Esophagus mucosa (tissue), 1 donor: ENCODE data around the gene MBTD1. TPM values are rescaled to one million over a fixed set of nuclear protein-coding genes. Genes with fewer than 3 reads are reported as not detected.
A peak's percentile ranks its signal among the peaks of the same experiment; 100 is the strongest.
"Not testable (repeated sequence)": the region's sequence is repeated elsewhere in the genome, so short reads cannot be mapped to it uniquely, and the experiment has no call there.

ENCODE experiments used
- ATAC-seq: fragments of 200-7000 bp; cut with Tn5 transposase; one replicate; pipeline ENCODE4 v1.9.1; 2020
- total RNA-seq: library from RNA; stranded (reverse); gene quantifications from one replicate; pipeline ENCODE4 v1.2.4, GENCODE V29; 2023
- donor health status: DM: yes; HTN: yes; CAD: no.

MBTD1 gene
- total RNA-seq, 1 donor from 2014 or later, result 8.2 TPM

GRCh38 chr17:51185763-51186332 lies 74.0 kb downstream of the MBTD1 start:
- ATAC-seq, result no peak

- no peak for ATAC-seq
Measured at GRCh38 chr17:51184124-51184523, 75.7 kb downstream of the MBTD1 start.

DNA sequence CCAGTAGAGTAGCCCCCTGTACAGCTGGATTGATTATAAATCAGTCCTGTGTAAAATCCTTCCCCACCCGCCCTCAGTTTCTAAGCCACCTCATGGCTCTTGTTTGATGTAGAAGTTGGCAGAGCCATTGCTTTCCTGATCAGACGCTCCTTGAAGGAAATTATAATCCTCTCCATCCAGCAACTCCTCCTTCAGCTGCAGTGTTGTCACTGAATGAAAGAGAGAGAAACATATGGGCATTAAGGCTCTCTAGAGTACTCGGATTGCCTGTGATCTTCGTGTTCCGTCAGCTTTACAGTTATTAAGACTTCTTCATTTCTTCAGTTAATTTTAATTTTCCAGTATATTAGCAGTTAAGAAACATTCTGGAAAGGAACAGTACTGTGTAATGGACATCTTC lies 79.4 kb downstream of the MBTD1 start:
- no peak for ATAC-seq

GRCh38 chr17:51172030-51172429 lies 87.8 kb downstream of the MBTD1 start:
- not testable (repeated sequence) for ATAC-seq

GRCh38 chr17:51170736-51171135 lies 89.1 kb downstream of the MBTD1 start:
- no peak for ATAC-seq

DNA sequence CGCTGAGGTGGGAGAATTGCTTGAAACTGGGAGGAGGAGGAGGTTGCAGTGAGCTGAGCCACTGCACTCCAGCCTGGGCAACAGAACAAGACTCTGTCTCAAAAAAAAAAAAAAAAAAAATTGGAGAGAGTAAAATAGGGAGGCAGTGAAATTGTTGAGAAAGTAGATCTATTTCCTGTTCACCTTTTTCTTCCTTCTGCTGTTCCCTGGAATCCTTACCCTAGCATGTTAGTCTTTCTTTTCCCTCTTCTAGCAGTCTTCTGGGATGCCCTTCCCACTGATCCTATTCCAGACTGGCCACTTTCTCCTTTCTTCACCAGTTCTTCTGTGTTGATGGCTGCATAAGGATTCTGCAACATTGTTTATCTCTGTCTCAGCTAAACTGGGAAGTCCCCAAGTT lies 90.5 kb downstream of the MBTD1 start:
- ATAC-seq, result no peak

GRCh38 chr17:51166987-51167931 lies 92.6 kb downstream of the MBTD1 start:
- peak; percentile 41 for ATAC-seq

DNA sequence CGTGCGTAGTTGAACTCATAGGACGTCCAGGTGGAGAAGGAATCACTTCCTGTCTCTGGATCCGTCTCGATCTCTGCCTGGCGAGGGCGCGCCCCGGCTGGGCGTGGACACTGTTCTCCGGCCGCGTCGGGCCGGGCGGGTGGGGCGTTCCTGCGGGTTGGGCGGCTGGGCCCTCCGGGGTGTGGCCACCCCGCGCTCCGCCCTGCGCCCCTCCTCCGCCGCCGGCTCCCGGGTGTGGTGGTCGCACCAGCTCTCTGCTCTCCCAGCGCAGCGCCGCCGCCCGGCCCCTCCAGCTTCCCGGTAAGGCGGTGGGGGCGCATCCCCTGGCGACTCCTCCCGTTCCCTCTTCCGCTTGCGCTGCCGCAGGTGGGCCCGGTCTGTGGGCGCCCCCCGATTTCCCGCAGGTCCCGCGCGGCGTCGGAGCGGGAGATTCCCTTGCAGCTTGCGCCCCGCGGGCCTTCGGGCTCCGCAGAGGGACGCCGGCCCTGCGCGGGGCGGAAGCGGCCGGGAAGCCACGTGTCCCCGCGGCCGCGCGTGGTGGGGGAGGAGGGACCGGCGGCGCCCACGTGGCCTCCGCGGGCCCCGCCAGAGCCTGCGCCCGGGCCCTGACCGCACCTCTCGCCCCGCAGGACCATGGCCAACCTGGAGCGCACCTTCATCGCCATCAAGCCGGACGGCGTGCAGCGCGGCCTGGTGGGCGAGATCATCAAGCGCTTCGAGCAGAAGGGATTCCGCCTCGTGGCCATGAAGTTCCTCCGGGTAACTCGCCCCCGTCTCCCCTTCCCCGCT lies 93.5 kb downstream of the MBTD1 start, which contains the start of gene NME2:
NME2 (plus strand) TSS at position 214 of the 789 bp plus-strand sequence; CDS start at position 634, 420 bp downstream.
- ATAC-seq, result peak; percentile 96

DNA sequence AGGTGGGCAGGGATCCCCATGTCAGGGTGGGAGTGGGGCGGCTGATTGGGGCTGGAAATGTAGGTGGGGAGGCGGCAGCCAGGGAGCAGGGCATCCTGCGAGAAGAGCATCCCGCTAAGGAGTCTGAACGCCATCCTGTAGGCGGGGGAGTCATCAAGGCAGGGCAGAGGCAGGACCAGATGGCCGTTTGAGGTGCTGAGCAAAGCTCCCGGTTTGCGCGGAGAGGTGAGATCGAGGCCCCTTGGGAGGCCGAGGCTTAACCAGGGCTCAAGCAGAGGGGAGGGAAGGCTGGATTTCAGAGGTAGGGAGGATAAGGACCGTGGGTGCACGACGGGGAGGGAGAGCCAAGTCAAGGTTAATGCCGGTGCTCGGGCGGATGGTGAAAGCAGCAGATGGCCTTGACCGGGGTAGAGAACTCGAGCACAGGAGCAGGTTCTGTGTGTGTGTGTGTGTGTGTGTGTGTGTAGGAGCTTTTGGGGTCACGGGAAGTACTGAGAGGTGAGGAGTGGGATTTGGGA lies 94.1 kb downstream of the MBTD1 start:
- peak; percentile 41 for ATAC-seq

GRCh38 chr17:51164911-51165679 lies 94.8 kb downstream of the MBTD1 start:
- peak; percentile 1 for ATAC-seq

GRCh38 chr17:51161541-51161940 lies 98.3 kb downstream of the MBTD1 start:
- ATAC-seq, result no peak

DNA sequence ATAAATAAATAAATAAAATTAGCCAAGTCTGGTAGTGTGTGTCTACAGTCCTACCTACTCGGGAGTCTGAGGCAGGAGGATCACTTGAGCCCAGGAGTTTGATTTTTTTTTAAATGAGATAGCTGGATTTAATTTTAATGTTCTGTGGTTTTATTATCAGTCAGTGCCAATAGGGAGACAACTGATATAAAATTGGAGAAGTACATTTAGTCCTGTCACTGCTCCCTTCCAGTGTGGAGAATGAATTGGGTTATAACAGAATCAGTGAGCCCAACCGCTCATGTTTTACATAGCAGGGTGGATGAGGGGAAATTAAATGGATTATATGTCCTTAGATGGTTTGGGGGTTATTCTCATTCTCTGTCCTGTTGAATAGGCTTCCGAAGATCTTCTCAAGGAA lies 100.2 kb downstream of the MBTD1 start:
- ATAC-seq, result no peak

DNA sequence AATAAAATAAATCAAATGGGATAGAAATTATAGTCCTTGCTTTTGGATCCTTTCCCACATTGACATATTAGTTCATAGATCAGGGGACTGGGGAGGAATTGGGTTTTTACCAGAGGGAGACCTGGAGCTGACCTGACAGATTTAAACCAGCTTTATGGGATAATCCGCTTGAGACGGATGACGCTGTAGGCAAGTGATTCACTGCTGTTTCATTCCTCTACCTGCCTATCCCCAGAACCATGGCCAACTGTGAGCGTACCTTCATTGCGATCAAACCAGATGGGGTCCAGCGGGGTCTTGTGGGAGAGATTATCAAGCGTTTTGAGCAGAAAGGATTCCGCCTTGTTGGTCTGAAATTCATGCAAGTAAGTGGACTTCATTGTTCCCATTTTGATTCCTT lies 104.4 kb downstream of the MBTD1 start:
- ATAC-seq, result peak; percentile 27

- no peak for ATAC-seq
Measured at GRCh38 chr17:51154176-51154575, 105.7 kb downstream of the MBTD1 start.

GRCh38 chr17:51153210-51154072 lies 106.4 kb downstream of the MBTD1 start, which contains the start of gene NME1:
Gene NME1 (plus strand): TSS chr17:51153559. CDS start chr17:51155655, 2,096 bp downstream.
- ATAC-seq, result peak; percentile 94

GRCh38 chr17:51152766-51153209 lies 107.1 kb downstream of the MBTD1 start:
- no peak for ATAC-seq

- ATAC-seq, result no peak
Measured at GRCh38 chr17:51150932-51151331, 108.9 kb downstream of the MBTD1 start.

DNA sequence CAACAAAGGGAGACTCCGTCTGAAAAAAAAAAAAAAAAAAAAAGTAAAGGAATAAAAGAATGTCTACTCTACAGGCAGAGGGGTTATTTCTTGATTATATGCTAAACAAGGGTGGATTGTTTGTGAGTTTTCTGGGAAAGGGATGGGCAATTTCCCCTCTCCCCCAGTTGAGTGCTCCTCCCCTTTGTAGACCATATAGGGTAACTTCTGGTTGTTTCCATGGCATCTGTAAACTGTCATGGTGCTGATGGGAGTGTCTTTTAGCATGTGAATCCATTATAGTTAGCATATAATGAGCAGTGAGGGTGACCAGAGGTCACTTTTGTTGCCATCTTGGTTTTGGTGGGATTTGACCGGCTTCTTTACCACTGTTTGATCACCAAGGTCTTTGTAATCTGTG lies 110.7 kb downstream of the MBTD1 start:
- no peak for ATAC-seq

- no peak for ATAC-seq
Measured at GRCh38 chr17:51147650-51148049, 112.2 kb downstream of the MBTD1 start.

GRCh38 chr17:51144266-51145022 lies 115.4 kb downstream of the MBTD1 start:
- ATAC-seq, result no peak
